SK-N-DZ (cell line): ENCODE data around the gene AQP9.
"Not testable (repeated sequence)": the region's sequence is repeated elsewhere in the genome, so short reads cannot be mapped to it uniquely, and the experiment has no call there.

ENCODE experiments used
- DNase-seq: peaks from one replicate; pipeline ENCODE4 v3.0.0-alpha.2; 2015; ENCODE audit warnings: low spot score

AQP9 gene

GRCh38 chr15:58179741-58180381 lies 41.7 kb downstream of the AQP9 start:
- no peak for DNase-seq

DNA sequence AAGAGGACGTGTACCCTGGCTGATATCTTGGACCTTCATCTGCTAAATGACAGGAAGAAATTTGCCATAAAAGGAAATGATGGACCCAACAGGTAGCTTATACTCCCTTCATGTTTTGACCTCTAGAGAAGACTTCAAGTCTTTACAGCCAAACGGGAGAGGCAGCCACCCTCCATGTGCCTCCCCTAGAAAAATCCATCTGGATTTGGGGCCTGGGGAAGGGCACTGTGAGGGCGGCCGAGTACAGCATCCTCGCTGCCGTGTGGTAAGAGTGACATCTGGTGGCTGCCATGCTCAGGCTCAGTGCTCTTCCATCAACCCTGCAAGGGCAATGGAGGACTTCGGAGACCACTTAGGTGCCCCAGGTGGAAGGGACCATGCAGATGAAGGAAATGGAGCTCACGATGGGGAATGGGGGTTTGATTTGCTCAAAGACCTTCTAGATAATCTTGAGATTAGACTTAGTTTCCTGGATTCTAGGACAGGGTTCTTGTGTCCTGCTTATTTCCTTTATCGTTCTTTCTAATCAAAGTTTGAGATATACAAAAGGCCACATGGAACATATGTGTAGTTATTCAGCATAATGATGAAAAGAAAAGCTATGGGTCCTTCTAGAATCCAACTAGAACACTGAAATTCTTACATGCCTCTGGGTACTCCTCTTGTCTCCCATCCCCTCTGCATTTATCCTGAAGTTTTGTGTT lies 44.4 kb downstream of the AQP9 start:
- peak; percentile 52 for DNase-seq

DNA sequence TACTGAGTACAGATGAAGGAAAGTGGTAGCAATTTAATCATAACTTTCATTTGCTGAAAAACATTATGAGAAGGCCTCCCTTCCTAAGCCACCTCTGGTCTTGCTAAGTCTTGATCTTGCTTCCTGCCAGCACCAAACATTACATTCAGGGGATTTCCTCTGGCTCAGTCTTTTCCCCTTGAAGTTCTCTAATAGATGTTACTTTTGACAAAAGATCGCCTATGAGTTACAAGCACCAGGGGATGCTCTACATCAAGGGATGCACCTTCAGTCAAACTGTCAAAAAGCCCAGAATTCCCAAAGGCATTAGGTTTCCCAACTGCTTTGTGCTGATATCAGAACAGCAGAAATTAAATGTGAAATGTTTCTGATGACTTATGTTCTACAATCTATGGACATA lies 47.3 kb downstream of the AQP9 start:
- DNase-seq: no peak

GRCh38 chr15:58189148-58189811 lies 51.1 kb downstream of the AQP9 start:
- DNase-seq: peak; percentile 6

GRCh38 chr15:58190419-58190818 lies 52.2 kb downstream of the AQP9 start:
- no peak for DNase-seq

GRCh38 chr15:58193636-58194035 lies 55.5 kb downstream of the AQP9 start:
- not testable (repeated sequence) for DNase-seq

DNA sequence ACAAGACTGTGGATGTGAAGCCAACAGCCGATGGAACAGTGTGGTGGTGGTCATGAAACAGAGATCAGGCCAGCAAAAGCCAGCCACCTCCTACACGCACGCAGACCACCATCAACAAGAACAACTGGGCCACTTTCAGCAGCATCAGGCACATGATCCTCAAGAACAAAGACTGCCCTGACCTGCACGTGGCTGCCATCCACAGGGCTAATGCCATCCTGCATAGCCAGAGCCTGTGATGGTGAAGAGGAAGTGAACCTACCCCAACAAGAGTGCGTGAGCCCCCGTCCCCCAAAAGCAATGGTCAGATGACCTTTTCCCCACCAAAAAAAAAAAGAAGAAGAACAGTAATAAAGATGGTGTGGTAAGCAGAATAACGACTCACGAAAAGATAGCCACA lies 62.6 kb downstream of the AQP9 start:
- DNase-seq: no peak

DNA sequence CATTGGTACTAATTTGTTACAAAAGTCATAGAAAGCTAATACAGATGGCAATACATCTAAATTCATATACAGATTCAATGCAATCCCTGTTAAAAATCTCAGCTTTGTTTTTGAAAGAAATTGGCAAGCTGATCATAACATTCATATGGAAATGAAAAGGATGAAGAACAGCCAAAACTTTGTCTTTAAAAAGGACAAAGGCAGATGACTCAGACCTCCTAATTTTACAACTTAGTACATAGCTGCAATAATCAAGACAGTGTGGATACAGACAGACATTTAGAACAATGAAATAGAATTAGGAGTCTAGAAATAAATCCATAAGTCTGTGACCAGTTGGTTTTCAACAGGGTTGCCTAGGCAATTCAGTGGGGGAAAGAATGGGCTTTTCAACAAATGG lies 63.3 kb downstream of the AQP9 start:
- DNase-seq: no peak

GRCh38 chr15:58203537-58203936 lies 65.4 kb downstream of the AQP9 start:
- DNase-seq: no peak

DNA sequence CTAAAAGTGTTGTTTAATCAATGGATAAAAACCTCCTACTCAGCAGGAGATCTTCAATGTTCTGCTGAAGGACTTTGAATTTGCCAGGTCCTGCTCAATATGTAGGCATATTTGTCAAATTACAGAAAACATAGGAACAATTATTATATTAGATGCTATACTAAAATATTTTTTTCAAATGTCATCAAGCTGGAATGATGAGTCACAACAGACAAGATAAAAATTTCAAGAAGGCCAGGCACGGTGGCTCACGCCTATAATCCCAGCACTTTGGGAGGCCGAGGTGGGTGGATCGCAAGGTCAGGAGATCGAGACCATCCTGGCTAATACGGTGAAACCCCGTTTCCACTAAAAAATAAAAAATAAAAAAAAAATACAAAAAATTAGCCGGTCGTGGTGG lies 68.0 kb downstream of the AQP9 start:
- no peak for DNase-seq

DNA sequence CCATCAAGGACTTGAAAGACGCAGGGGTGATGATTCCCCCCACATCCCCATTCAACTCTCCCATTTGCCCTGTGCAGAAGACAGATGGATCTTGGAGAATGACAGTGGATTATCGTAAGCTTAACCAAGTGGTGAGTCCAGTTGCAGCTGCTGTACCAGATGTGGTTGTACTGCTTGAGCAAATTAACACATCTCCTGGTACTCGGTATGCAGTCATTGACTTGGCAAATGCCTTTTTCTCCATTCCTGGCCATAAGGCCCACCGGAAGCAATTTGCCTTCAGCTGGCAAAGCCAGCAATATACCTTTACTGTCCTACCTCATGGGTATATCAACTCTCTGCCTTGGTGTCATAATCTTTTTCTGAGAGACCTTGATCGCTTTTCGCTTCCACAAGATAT lies 70.0 kb downstream of the AQP9 start:
- not testable (repeated sequence) for DNase-seq

GRCh38 chr15:58209007-58209481 lies 70.9 kb downstream of the AQP9 start:
- DNase-seq: not testable (repeated sequence)

GRCh38 chr15:58210031-58210430 lies 71.8 kb downstream of the AQP9 start:
- not testable (repeated sequence) for DNase-seq

DNA sequence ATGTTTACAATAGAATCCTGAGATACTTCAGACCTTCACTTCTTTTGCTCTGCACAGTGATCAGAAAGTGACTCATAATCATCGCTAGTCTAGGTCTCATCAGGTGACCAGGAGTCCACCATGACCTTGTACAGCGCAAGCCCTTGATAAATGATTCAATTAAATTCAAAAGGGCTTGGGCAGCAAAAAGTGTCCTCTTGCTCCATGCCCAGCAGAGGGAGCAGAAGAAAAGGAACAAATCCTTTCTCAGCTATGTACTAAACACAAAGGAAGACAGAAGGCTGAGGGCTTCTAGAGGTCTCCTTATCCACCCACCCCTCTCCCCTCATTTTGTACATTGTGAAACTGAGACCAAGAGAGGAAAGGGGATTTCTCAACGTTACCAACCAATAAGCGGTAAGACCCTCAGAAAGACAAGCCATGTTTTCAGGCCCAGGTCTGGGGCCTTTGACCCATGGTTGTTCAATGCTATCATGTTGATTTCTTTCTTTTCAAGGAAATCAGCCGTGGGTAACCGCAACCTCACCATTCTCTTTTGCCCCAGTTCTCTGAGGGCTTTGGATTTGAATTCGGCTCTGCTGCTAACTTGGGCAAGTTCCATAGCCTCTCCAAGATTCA lies 74.8 kb downstream of the AQP9 start:
- DNase-seq: peak; percentile 35

DNA sequence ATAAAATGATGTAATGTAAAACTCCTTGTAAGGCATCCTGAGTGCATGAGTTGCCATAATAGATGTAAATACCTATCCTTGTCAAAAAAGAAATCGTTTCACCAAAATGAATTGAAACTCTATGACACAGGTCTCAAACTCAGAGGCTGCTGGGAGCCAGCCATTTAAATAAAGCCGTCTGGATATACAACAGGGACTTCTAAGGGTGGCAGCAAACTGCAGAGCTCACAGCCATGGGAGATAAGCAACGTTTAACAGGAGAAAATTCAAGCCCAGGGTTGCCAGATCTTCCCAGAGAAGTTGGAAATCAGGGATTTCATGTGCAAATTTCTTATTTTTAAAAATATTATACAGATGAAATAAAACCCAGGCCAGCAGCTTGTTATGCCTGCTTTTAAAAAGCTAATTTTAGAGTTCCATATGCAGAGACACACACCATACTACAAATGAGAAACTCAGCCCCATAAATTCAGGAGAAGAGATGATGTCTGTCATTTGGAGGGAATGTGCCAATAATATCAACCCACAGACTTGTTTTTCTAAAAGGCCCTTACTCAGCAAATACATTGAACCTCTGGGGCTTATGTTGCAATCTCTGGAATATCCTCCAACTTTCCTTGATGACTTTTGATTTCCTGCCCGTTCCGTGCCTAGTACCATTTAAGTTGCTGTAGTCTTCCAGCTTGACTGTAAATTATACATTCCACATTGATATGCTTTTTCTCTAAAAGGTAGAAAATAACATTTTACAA lies 75.6 kb downstream of the AQP9 start:
- no peak for DNase-seq

- no peak for DNase-seq
Measured at GRCh38 chr15:58214591-58215340, 76.6 kb downstream of the AQP9 start.

GRCh38 chr15:58217460-58217859 lies 79.3 kb downstream of the AQP9 start:
- no peak for DNase-seq

DNA sequence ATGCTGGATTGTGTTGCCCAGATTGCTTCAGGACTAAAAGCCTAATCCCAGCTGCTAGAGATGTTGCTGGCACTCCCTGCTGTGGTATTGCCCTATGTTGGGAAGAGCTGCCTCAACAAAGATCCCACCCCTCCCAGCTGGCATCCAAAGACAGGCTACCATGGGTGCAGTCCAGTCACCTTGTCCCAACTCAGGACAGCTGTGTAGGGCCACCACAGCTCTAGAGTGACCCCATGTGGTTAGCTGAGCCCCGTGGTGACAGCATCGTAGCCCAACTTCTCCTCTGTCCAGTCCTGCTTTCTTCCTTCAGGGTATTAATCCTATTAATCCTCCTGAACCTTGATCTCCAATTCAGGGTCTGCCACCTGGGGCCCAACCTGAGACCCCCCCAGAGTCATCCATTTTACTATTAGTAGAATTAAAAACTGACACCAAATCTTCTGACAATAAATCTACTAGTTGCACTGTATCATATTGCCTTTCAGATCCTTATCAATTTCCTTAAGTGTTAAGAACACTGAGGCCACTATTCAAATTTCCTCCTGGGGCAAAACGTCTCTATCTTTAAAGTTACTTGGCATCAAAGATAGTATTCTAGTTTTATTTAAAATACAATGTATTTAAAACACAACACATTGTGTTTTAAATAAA lies 83.5 kb downstream of the AQP9 start:
- DNase-seq: no peak

DNA sequence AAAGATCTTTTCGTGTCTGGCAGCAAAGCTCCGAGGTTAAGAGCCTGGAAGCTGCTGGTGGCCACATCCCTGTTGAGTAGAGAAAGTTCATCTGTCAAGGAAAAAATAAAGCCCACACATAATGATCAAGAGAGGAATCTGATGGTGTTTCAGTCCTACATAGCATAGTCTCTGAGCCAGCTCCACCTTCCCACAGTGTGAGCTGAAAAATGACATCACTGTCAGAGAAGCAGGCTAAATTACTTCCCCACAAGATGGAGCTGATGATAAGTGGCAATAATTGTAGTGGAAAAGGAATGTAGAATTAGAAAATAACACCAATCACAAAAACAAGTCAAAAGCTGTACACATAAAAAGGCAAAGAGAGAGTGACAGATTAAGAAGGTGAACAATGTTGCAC lies 84.5 kb downstream of the AQP9 start:
- no peak for DNase-seq

- no peak for DNase-seq
Measured at GRCh38 chr15:58223432-58223831, 85.3 kb downstream of the AQP9 start.
